PC-9 (cell line): ENCODE measurements around the gene MPHOSPH6.

ENCODE experiments used
- EZH2 ChIP-seq: fragments of 200-600 bp; sonication (generic); IDR thresholded peaks from 2 replicates; pipeline ENCODE4 v1.8.0; 2017; ENCODE audit warnings: antibody characterized with exemption, low read depth
- TF ChIP-seq, protein P1 (sequence below): fragments of 200-600 bp; sonication (generic); conservative IDR thresholded peaks from 2 replicates; pipeline ENCODE4 v1.6.1; 2017; ENCODE audit warnings: mixed run types, antibody characterized with exemption, mild to moderate bottlenecking, moderate library complexity

- TF ChIP-seq, protein P1, sequence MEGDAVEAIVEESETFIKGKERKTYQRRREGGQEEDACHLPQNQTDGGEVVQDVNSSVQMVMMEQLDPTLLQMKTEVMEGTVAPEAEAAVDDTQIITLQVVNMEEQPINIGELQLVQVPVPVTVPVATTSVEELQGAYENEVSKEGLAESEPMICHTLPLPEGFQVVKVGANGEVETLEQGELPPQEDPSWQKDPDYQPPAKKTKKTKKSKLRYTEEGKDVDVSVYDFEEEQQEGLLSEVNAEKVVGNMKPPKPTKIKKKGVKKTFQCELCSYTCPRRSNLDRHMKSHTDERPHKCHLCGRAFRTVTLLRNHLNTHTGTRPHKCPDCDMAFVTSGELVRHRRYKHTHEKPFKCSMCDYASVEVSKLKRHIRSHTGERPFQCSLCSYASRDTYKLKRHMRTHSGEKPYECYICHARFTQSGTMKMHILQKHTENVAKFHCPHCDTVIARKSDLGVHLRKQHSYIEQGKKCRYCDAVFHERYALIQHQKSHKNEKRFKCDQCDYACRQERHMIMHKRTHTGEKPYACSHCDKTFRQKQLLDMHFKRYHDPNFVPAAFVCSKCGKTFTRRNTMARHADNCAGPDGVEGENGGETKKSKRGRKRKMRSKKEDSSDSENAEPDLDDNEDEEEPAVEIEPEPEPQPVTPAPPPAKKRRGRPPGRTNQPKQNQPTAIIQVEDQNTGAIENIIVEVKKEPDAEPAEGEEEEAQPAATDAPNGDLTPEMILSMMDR, result no peak
- TF ChIP-seq EZH2, result no peak
Observed at GRCh38 chr16:82176204-82176603, 6.2 kb upstream of the MPHOSPH6 start.
